Endodermal cell (in vitro differentiated cells): Measurements from ENCODE around the gene TNS3. TPM values are rescaled to one million over a fixed set of nuclear protein-coding genes. Genes with fewer than 3 reads are reported as not detected.

Experiments
- DNase-seq: peaks from one replicate; pipeline ENCODE4 v3.0.0-alpha.2; 2017
- H3K27ac ChIP-seq: 2 replicates; pipeline ENCODE4 v1.5.1; 2013; ENCODE audit warnings: mild to moderate bottlenecking, low read depth, low read length, moderate library complexity
- H3K27me3 ChIP-seq: 2 replicates; pipeline ENCODE4 v1.6.1; 2013; ENCODE audit warnings: mild to moderate bottlenecking, low read length, moderate library complexity; ENCODE audit not compliant: insufficient read depth, control insufficient read depth, poor library complexity, severe bottlenecking
- H3K36me3 ChIP-seq: 2 replicates; pipeline ENCODE4 v1.7.0; 2013; ENCODE audit warnings: mild to moderate bottlenecking, low read length, moderate library complexity; ENCODE audit not compliant: control insufficient read depth, insufficient read depth
- H3K4me1 ChIP-seq: one replicate; pipeline ENCODE4 v1.7.0; 2013; ENCODE audit warnings: low read length; ENCODE audit not compliant: control insufficient read depth, insufficient read depth
- H3K4me3 ChIP-seq: 2 replicates; pipeline ENCODE4 v1.5.1; 2013; ENCODE audit warnings: mild to moderate bottlenecking, low read length, moderate library complexity
- H3K9ac ChIP-seq: 2 replicates; pipeline ENCODE4 v1.6.1; 2013; ENCODE audit warnings: mild to moderate bottlenecking, low read length, moderate library complexity; ENCODE audit not compliant: poor library complexity, severe bottlenecking; ENCODE audit errors: extremely low read depth
- H3K9me3 ChIP-seq: 2 replicates; pipeline ENCODE4 v1.6.1; 2013; ENCODE audit warnings: mild to moderate bottlenecking, low read length, moderate library complexity; ENCODE audit not compliant: control insufficient read depth
- H3K27ac Mint-ChIP-seq: 2 replicates; pipeline ENCODE4 v1.8.0; 2020; ENCODE audit warnings: mixed read lengths
- H3K27me3 Mint-ChIP-seq: 2 replicates; pipeline ENCODE4 v1.8.0; 2021; ENCODE audit warnings: mild to moderate bottlenecking, mixed read lengths; ENCODE audit not compliant: insufficient read depth
- H3K36me3 Mint-ChIP-seq: 2 replicates; pipeline ENCODE4 v1.8.0; 2020; ENCODE audit warnings: low read depth, mixed read lengths
- H3K4me1 Mint-ChIP-seq: 2 replicates; pipeline ENCODE4 v1.8.0; 2020; ENCODE audit warnings: mixed read lengths
- H3K4me3 Mint-ChIP-seq: 2 replicates; pipeline ENCODE4 v1.8.0; 2020; ENCODE audit warnings: mild to moderate bottlenecking, moderate library complexity, mixed read lengths
- H3K9me3 Mint-ChIP-seq: 2 replicates; pipeline ENCODE4 v1.8.0; 2020; ENCODE audit warnings: mild to moderate bottlenecking, mixed read lengths
- CTCF ChIP-seq: fragments of 200-600 bp; sonication (generic); conservative IDR thresholded peaks from 2 replicates; pipeline ENCODE4 v1.5.0; 2021; ENCODE audit warnings: antibody characterized with exemption, mild to moderate bottlenecking
- WGBS, 2 experiments: methylation state at CpG; one replicate each; pipeline versions ENCODE4 v1.1.5 to v1.1.7; 2013; ENCODE audit warnings: missing lambda C conversion rate in 2 of 2, mixed read lengths in 1 of 2; ENCODE audit not compliant: insufficient coverage in 1 of 2, insufficient read length in 1 of 2; 5-methylcytosine and 5-hydroxymethylcytosine counted together
- total RNA-seq, 2 donors: library from RNA; stranded (reverse); fragmentation: NEBNext Ultra II Directional in 1 of 2; extraction: Animal tissue kit (Norgen Biotek cat#: 25700) in 1 of 2; gene quantifications; 2 replicates in 1 of 2; 3 replicates in 1 of 2; pipeline ENCODE4 v1.2.1, GENCODE V29; 2021

Gene TNS3
- total RNA-seq, 2 donors from 2014 or later, result 33.8 to 38.5 TPM

- DNase-seq, result peak; percentile 66
- H3K4me1 Mint-ChIP-seq, result peaks cover 16% of the 10 kb centered on the region
- no peaks in the 10 kb centered on the region for H3K36me3 Mint-ChIP-seq
- H3K9me3 Mint-ChIP-seq, result no peaks in the 10 kb centered on the region
- 90 to 91% methylated on average over 12 to 23 of the region's 23 CpGs for WGBS, 2 experiments
- H3K36me3 ChIP-seq, result no peaks in the 10 kb centered on the region
- H3K4me1 ChIP-seq, result no peaks in the 10 kb centered on the region
- H3K9ac ChIP-seq, result no peak overlapping the region
- no peak overlapping the region for H3K27ac Mint-ChIP-seq
- no peak overlapping the region for H3K4me3 Mint-ChIP-seq
- TF ChIP-seq CTCF, result no peak
- no peaks in the 10 kb centered on the region for H3K9me3 ChIP-seq
- H3K4me3 ChIP-seq, result no peak overlapping the region
- H3K27me3 Mint-ChIP-seq, result no peaks in the 10 kb centered on the region
- no peak overlapping the region for H3K27ac ChIP-seq
- no peaks in the 10 kb centered on the region for H3K27me3 ChIP-seq
Measured at GRCh38 chr7:47453093-47454061, 128.5 kb downstream of the TNS3 start.

- H3K4me3 ChIP-seq, result no peak overlapping the region
- Mint-ChIP-seq H3K27me3 (no peaks in the 10 kb centered on the region), H3K36me3 (no peaks in the 10 kb centered on the region), H3K9me3 (no peaks in the 10 kb centered on the region), H3K27ac (no peak overlapping the region), H3K4me3 (no peak overlapping the region), H3K4me1 (peaks cover 16% of the 10 kb centered on the region)
- no peak for DNase-seq
- no peaks in the 10 kb centered on the region for H3K9me3 ChIP-seq
- 91 to 97% methylated on average over 4 to 11 of the region's 11 CpGs for WGBS, 2 experiments
- no peaks in the 10 kb centered on the region for H3K36me3 ChIP-seq
- no peak for TF ChIP-seq CTCF
- no peak overlapping the region for H3K27ac ChIP-seq
- H3K27me3 ChIP-seq, result no peaks in the 10 kb centered on the region
- no peak overlapping the region for H3K9ac ChIP-seq
- no peaks in the 10 kb centered on the region for H3K4me1 ChIP-seq
Measured at GRCh38 chr7:47452715-47453092, 129.2 kb downstream of the TNS3 start.

- Histone ChIP-seq H3K27ac (no peak overlapping the region), H3K36me3 (no peaks in the 10 kb centered on the region), H3K27me3 (no peaks in the 10 kb centered on the region), H3K4me1 (no peaks in the 10 kb centered on the region), H3K9ac (no peak overlapping the region), H3K9me3 (no peaks in the 10 kb centered on the region), H3K4me3 (no peak overlapping the region)
- H3K36me3 Mint-ChIP-seq, result no peaks in the 10 kb centered on the region
- no peaks in the 10 kb centered on the region for H3K27me3 Mint-ChIP-seq
- no peak overlapping the region for H3K4me3 Mint-ChIP-seq
- no peak overlapping the region for H3K27ac Mint-ChIP-seq
- H3K9me3 Mint-ChIP-seq, result no peaks in the 10 kb centered on the region
- no peak for TF ChIP-seq CTCF
- no peak for DNase-seq
- WGBS, 2 experiments, result 92 to 96% methylated on average over 3 of the region's 3 CpGs
- peaks cover 16% of the 10 kb centered on the region for H3K4me1 Mint-ChIP-seq
Measured at GRCh38 chr7:47452295-47452694, 129.6 kb downstream of the TNS3 start.
